ENCODE data around the gene SCAANT1.
A peak's percentile ranks its signal among the peaks of the same experiment; 100 is the strongest.

SCAANT1 gene

DNA sequence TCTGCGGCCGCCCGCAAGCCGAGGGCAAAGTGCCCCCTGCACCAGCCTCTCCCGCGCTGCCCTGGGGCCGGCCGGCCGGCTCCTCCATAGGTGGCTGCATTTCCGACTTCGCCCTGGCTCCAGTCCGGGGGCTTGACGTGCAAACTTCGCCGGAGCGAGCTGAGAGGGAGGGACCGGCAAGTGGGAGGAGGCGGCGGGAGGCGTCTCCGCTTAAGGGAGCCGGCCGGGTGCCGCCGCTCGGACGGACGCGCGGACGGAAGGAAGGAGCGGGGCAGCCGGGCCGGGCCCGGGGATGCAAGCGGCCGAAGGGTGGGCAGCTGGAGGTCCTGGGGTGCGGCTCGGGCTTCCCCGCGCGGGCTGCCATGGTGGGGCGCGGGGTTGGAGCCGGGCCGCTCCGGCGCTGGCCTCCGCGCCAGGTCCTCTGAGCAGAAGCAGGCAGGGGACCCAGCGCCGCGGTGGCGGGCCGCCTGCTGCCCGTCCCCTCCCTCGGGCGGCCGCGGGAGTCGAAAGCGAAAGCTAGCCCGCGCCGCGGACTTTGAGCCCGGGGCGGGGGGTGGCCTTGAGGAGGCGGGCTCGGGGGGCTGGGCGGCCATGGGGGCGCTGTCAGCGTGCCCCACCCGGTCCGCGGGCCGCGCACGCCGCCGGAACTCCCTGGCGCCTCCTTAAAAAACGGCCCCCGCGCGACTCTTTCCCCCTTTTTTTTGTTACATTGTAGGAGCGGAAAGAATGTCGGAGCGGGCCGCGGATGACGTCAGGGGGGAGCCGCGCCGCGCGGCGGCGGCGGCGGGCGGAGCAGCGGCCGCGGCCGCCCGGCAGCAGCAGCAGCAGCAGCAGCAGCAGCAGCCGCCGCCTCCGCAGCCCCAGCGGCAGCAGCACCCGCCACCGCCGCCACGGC lies at the start of gene SCAANT1:
SCAANT1 (minus strand) TSS at position 511 of the 895 bp plus-strand sequence.
- peak within 1 kb of the TSS; percentile 55 for H3K4me3 ChIP-seq
- H3K9me3 ChIP-seq, result no peaks in the 10 kb centered on the region
- in situ Hi-C loops (cut with MboI; ENCODE audit: low sequenced_read_pairs), result no loop called here
- H3K36me3 ChIP-seq (replicated peaks), result peaks cover 18% of the 10 kb centered on the region
- H3K27me3 ChIP-seq (ENCODE audit: low read depth), result no peaks in the 10 kb centered on the region
- H3K4me1 ChIP-seq, result peaks cover 18% of the 10 kb centered on the region
- DNase-seq (ENCODE audit: low spot score in 2 of 2), result peak; percentile 80 to 88

DNA sequence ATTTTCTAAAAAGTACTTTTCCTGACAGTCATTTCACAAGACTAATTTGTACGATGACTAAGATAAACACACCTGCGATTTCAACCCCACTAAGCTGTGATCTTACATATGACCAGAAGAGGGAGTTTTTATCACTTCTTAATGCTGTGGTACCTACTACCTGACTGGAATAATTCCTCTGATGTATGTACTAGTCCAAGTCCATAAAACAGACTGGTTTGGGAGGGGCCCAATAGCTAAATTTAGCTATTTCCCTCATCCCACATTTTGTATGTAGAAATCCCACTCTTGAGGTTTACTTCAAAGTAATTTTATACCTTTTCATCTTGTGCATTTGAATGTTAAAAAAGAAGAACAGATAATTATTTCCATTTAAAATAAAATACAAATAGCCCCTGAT lies 49.7 kb upstream of the SCAANT1 start:
- no peaks in the 10 kb centered on the region for H3K36me3 ChIP-seq (replicated peaks)
- no peak overlapping the region for H3K4me3 ChIP-seq
- H3K27me3 ChIP-seq (ENCODE audit: low read depth), result no peaks in the 10 kb centered on the region
- in situ Hi-C loops (cut with MboI; ENCODE audit: low sequenced_read_pairs), result no loop called here
- H3K9me3 ChIP-seq, result no peaks in the 10 kb centered on the region
- DNase-seq (ENCODE audit: low spot score in 2 of 2), result peak in 1 of 2 experiments; percentile 62
- H3K4me1 ChIP-seq, result peaks cover 32% of the 10 kb centered on the region

DNA sequence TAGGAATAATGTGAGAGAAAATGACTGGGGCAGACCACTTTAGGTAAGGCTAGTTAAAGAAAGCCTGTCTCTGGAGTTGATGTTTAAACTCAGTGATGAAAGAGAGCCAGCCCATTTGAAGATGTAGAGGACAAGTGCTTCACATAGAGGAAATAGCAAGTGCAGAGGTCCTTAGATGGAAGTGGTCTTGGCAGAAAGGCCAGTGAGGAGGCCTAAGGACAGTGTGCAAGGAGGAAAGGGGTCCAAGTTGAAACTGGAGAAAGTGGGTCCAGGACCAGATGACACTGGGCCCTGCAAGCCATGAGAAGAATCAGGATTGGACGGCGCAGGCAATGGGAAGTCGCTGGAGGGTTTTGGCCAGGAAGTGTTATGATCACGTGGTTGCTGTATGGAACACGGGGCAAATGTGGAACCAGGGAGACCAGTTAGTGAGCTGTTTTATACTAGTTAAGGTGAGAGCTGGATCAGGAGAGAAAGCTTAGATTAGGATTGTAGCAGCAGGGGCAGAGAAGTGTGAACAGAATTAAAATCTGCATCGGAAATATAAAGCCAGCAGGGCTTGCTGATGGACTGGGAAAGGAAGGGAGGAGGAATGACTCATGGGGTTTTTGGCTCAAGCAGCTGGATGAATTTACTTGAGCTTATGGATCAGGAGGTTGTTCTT lies 48.0 kb upstream of the SCAANT1 start:
- H3K4me3 ChIP-seq, result no peak overlapping the region
- in situ Hi-C loops (cut with MboI; ENCODE audit: low sequenced_read_pairs), result no loop called here
- H3K36me3 ChIP-seq (replicated peaks), result no peaks in the 10 kb centered on the region
- no peaks in the 10 kb centered on the region for H3K9me3 ChIP-seq
- H3K4me1 ChIP-seq, result peaks cover 32% of the 10 kb centered on the region
- peak; percentile 18 to 44 for DNase-seq (ENCODE audit: low spot score in 2 of 2)
- no peaks in the 10 kb centered on the region for H3K27me3 ChIP-seq (ENCODE audit: low read depth)

DNA sequence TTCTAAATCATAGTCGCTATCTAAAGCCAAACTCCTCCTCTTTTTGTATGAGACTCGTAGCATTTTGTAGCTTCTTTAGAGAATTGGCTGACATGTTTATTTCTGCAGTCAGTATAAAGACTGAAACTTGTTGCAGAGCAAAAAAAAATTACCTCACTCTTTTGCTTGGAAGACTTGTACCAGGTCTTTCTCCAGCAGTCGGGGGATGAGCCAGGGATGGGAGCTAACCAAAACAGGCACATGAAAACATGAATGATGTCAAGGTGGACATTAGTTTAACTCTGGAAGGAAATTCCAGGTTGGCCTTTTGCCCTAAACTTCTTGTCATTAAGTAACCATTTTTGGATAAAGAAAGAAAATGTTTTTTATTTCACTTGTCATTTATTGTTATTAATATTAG lies 47.0 kb upstream of the SCAANT1 start:
- no peaks in the 10 kb centered on the region for H3K9me3 ChIP-seq

GRCh38 chr3:63955830-63956545 lies 43.8 kb upstream of the SCAANT1 start:
- no peak for DNase-seq (ENCODE audit: low spot score in 2 of 2)
- in situ Hi-C loops (cut with MboI; ENCODE audit: low sequenced_read_pairs), result no loop called here
- Histone ChIP-seq H3K4me1 (peaks cover 26% of the 10 kb centered on the region), H3K27me3 (ENCODE audit: low read depth) (no peaks in the 10 kb centered on the region), H3K9me3 (no peaks in the 10 kb centered on the region), H3K36me3 (replicated peaks) (no peaks in the 10 kb centered on the region; the same call in 1 of the 2 replicates), H3K4me3 (no peak overlapping the region)

More for the DNA sequence above, 47.0 kb upstream of the SCAANT1 start:
- Histone ChIP-seq H3K27me3 (ENCODE audit: low read depth) (no peaks in the 10 kb centered on the region), H3K4me3 (no peak overlapping the region), H3K36me3 (replicated peaks) (no peaks in the 10 kb centered on the region), H3K4me1 (peaks cover 27% of the 10 kb centered on the region)
- DNase-seq (ENCODE audit: low spot score in 2 of 2), result no peak
- in situ Hi-C loops (cut with MboI; ENCODE audit: low sequenced_read_pairs), result no loop called here

- no peak for DNase-seq (ENCODE audit: low spot score in 2 of 2)
- no peaks in the 10 kb centered on the region for H3K27me3 ChIP-seq (ENCODE audit: low read depth)
- peaks cover 26% of the 10 kb centered on the region for H3K4me1 ChIP-seq
- H3K9me3 ChIP-seq, result no peaks in the 10 kb centered on the region
- no peak overlapping the region for H3K4me3 ChIP-seq
- no peaks in the 10 kb centered on the region; the same call in 1 of the 2 replicates for H3K36me3 ChIP-seq (replicated peaks)
- in situ Hi-C loops (cut with MboI; ENCODE audit: low sequenced_read_pairs), result no loop called here
Measured at GRCh38 chr3:63955036-63955650, 43.0 kb upstream of the SCAANT1 start.

DNA sequence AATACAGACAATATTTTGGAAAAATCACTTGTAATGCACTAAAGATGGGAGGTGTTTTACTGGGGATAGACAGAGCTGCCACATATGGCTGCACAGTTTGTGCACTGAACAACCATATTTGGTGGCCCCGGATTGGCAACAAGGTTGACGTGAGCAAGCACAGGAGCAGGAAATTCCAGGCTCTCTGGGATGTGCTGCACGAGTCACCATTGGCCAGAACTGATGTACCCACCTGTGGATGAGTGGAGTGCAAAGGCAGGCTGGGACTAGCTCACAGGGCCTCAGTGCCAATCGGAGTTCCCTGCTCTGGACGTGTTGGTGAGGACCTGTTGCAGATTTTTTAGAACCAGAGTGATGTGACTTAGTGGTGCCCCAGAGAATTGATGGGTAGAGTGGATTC lies 42.0 kb upstream of the SCAANT1 start:
- H3K4me3 ChIP-seq, result no peak overlapping the region
- DNase-seq (ENCODE audit: low spot score in 2 of 2), result no peak
- H3K36me3 ChIP-seq (replicated peaks), result no peaks in the 10 kb centered on the region; the same call in 1 of the 2 replicates
- in situ Hi-C loops (cut with MboI; ENCODE audit: low sequenced_read_pairs), result no loop called here
- H3K9me3 ChIP-seq, result no peaks in the 10 kb centered on the region
- peaks cover 30% of the 10 kb centered on the region for H3K4me1 ChIP-seq
- H3K27me3 ChIP-seq (ENCODE audit: low read depth), result no peaks in the 10 kb centered on the region

DNA sequence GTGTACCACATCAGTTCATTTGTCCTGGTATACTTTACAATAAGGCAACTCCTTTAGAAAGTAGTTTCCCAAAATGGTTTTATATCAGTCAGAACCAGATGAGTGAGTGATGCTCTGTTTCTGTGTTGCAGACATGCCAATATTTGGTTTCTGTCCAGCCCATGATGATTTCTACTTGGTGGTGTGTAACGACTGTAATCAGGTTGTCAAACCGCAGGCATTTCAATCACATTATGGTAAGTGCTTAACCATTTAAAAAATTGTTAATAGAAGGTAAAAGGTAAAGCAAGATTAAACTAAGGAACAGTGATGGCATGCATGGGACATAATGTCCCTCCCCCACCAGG lies 40.0 kb upstream of the SCAANT1 start:
- Histone ChIP-seq H3K36me3 (replicated peaks) (no peaks in the 10 kb centered on the region; the same call in 1 of the 2 replicates), H3K9me3 (no peaks in the 10 kb centered on the region), H3K4me1 (peaks cover 25% of the 10 kb centered on the region), H3K4me3 (no peak overlapping the region), H3K27me3 (ENCODE audit: low read depth) (no peaks in the 10 kb centered on the region)
- no peak for DNase-seq (ENCODE audit: low spot score in 2 of 2)
- in situ Hi-C loops (cut with MboI; ENCODE audit: low sequenced_read_pairs), result no loop called here

- DNase-seq (ENCODE audit: low spot score in 2 of 2), result peak in 1 of 2 experiments; percentile 97
- no peaks in the 10 kb centered on the region; the same call in 1 of the 2 replicates for H3K36me3 ChIP-seq (replicated peaks)
- no peak overlapping the region for H3K4me3 ChIP-seq
- H3K27me3 ChIP-seq (ENCODE audit: low read depth), result no peaks in the 10 kb centered on the region
- H3K9me3 ChIP-seq, result no peaks in the 10 kb centered on the region
- in situ Hi-C loops (cut with MboI; ENCODE audit: low sequenced_read_pairs), result no loop called here
- peaks cover 25% of the 10 kb centered on the region for H3K4me1 ChIP-seq
Measured at GRCh38 chr3:63951492-63952247, 39.5 kb upstream of the SCAANT1 start.

GRCh38 chr3:63950698-63951097 lies 38.5 kb upstream of the SCAANT1 start:
- DNase-seq (ENCODE audit: low spot score in 2 of 2), result no peak
- Histone ChIP-seq H3K36me3 (replicated peaks) (no peaks in the 10 kb centered on the region; the same call in 1 of the 2 replicates), H3K27me3 (ENCODE audit: low read depth) (no peaks in the 10 kb centered on the region), H3K4me3 (no peak overlapping the region), H3K4me1 (peaks cover 25% of the 10 kb centered on the region), H3K9me3 (no peaks in the 10 kb centered on the region)
- in situ Hi-C loops (cut with MboI; ENCODE audit: low sequenced_read_pairs), result no loop called here

- H3K4me3 ChIP-seq, result no peak overlapping the region
- no peaks in the 10 kb centered on the region for H3K9me3 ChIP-seq
- H3K36me3 ChIP-seq (replicated peaks), result no peaks in the 10 kb centered on the region; the same call in 1 of the 2 replicates
- in situ Hi-C loops (cut with MboI; ENCODE audit: low sequenced_read_pairs), result no loop called here
- no peak for DNase-seq (ENCODE audit: low spot score in 2 of 2)
- H3K27me3 ChIP-seq (ENCODE audit: low read depth), result no peaks in the 10 kb centered on the region
- H3K4me1 ChIP-seq, result peaks cover 25% of the 10 kb centered on the region
Measured at GRCh38 chr3:63949005-63949404, 36.8 kb upstream of the SCAANT1 start.

GRCh38 chr3:63947594-63947993 lies 35.4 kb upstream of the SCAANT1 start:
- no peaks in the 10 kb centered on the region for H3K9me3 ChIP-seq
- H3K4me3 ChIP-seq, result no peak overlapping the region
- no peaks in the 10 kb centered on the region; the same call in 1 of the 2 replicates for H3K36me3 ChIP-seq (replicated peaks)
- in situ Hi-C loops (cut with MboI; ENCODE audit: low sequenced_read_pairs), result no loop called here
- H3K4me1 ChIP-seq, result peaks cover 25% of the 10 kb centered on the region
- H3K27me3 ChIP-seq (ENCODE audit: low read depth), result no peaks in the 10 kb centered on the region
- DNase-seq (ENCODE audit: low spot score in 2 of 2), result no peak

DNA sequence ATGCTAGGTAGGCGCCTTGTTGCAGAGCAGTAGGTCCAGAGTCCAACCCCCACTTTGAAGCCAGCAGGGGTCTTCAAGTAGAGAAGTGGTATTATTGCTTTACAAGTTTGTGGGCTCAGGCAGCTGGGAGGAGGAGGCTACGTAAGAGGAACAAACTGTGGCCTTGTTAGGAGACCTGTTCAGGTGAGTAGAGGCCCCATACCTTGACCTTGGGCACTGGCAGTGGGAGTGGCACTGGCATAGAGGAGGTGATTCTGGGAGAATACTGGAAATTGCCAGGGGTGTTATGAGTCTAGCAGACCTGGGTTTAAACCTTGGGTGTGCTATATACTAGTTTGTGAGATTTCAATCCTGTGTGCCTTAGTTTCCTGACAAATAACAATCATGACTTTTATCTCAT lies 34.6 kb upstream of the SCAANT1 start:
- H3K27me3 ChIP-seq (ENCODE audit: low read depth), result no peaks in the 10 kb centered on the region
- no peak for DNase-seq (ENCODE audit: low spot score in 2 of 2)
- H3K4me3 ChIP-seq, result no peak overlapping the region
- H3K9me3 ChIP-seq, result no peaks in the 10 kb centered on the region
- H3K36me3 ChIP-seq (replicated peaks), result no peaks in the 10 kb centered on the region; the same call in 1 of the 2 replicates
- peaks cover 21% of the 10 kb centered on the region for H3K4me1 ChIP-seq
- in situ Hi-C loops (cut with MboI; ENCODE audit: low sequenced_read_pairs), result no loop called here

All from HAP-1 (cell line).